ENCODE measurements around the gene MFRP.
"Not testable (repeated sequence)": the region's sequence is repeated elsewhere in the genome, so short reads cannot be mapped to it uniquely, and the experiment has no call there.

Gene MFRP

DNA sequence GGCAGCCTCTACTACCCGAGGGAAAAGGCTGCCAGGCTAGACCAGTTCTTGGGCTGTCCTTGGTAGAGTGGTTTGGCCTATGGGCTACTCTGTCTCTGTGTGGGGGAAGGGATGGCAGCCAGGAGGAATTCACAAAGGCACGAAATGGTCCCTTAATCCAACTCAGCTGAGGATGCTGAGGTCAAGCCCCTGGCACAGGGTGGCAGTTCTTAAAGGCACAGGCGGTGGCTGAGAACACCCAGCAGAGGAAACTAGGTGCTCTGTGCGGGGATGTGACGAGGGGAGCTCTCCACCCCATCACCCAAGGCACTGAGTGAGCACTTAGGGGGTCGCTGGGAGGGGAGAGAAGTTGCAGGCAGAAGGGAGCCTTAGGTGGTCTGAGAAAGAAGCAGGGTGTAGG lies at the start of gene MFRP:
TSS of gene MFRP (minus strand) at position 101 of the 400 bp plus-strand sequence. CDS start 192 bp downstream, outside the sequence.
- DNase-seq, result no peak

DNA sequence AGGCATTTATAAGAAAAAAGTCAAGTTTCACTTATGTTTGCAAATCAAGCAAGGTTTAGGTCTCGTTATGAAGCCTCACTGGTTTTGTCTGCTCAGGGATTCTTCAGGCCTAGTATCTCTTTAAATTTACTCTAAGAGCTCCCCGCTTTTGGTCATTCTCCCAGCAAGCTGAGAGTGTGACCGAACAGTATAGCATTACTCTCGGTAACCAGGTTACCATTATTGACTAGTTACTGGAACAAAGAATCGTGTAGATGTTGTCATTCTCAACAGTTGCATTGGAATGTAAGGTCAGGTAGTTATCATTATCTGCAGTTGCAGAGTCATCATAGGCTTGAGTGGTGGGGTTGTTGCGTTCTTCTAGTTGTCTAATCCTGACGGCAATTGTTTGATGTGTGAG lies 44.8 kb upstream of the MFRP start:
- no peak for DNase-seq

DNA sequence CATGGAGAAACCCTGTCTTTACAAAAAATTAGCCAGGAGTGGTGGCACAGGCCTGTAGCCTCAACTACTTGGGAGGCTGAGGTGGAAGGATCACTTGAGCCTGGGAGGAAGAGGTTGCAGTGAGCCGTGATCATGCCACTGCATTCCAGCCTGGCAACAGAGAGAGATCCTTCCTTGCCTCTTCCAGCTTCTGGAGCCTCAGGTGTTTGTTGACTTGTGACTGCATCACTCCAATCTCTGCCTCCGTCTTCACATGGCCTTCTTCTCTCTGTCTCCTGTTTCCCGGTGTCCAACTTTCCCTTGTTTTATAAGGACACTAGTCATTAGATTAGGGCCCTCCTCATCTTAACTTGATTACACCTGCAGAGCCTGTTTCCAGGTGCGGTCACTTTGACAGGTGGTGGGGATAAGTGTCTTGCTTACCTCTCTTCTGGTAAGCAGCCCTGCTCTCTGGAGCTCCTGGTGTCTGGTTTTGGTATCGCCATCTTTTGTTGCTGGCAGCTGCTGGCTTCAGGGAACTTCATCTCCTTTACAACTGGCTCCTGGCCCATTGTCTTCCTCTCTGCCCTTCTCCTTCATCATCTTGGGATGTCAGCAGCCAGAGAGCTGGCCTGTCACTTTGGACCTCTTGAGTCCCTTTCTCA lies 43.2 kb upstream of the MFRP start:
- DNase-seq, result no peak

DNA sequence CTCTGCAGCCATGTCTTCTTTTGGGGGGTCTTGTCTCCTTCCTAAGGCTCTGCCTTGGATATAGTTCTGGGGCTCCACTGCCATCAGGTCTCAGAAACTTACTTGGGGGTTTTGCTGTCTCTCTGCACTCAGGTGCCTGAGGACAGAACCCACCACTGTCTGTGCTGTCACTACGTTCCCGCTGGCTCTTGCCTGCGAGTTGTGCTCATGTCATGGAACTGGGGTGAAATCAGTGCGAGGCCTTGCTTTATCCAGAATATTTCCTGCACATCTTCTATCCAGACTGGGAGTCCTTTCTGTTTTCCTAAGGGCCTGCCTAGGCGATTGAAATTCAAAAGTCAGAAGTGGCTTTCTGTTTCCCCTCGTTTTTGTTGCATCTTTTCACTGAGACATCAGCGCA lies 41.6 kb upstream of the MFRP start:
- DNase-seq, result no peak

DNA sequence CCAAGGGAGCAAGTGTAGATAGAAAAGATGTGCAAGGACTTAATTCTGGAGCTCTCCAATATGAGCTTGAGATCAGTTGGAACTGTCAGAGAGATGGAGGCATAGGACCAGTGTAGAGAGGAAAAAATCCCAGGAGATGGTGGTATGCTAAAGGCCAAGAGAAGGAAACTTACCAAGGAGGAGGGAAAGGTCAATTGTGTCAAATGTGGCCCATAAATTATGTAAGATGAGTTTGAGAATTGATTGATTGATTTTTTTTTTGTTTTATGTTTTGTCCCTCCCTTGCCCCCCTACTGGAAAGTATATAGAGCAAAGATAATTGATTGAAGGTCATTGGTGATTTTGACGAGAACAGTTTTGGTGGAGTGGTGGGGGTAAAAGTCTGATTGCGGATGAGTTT lies 37.8 kb upstream of the MFRP start:
- DNase-seq, result no peak

DNA sequence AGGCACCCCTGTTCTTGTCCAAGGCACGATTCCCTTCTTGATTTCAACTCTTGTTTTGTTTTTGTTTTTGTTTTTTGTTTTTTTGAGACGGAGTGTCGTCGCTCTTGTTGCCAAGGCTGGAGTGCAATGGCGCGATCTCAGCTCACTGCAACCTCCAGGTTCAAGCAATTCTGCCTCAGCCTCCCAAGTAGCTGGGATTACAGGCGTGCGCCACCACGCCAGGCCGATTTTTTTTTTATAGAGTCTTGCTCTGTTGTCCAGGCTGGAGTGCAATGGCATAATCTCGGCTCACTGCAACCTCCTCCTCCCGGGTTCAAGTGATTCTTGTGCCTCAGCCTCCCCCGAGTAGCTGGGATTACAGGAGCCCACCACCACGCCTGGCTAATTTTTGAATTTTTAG lies 36.0 kb upstream of the MFRP start:
- DNase-seq, result not testable (repeated sequence)

DNA sequence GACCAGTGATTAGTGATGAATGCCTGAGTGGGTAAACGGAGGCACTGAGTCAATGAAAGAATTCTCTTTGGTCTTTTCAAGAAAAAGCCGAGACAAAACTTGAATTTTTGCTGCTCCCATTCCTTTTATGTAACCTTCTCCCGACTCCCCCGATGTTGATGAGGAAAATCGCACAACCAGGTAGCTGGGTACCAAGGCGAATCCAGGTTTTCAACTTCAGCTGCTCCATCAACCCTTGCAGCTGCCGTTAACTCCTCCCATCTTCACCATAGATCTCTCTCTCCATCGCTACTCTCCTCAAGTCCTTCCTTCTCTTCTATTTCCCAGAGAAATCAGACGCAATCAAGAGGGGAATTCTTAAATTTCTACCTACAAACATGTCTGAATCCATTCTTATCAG lies 35.6 kb upstream of the MFRP start:
- no peak for DNase-seq

DNA sequence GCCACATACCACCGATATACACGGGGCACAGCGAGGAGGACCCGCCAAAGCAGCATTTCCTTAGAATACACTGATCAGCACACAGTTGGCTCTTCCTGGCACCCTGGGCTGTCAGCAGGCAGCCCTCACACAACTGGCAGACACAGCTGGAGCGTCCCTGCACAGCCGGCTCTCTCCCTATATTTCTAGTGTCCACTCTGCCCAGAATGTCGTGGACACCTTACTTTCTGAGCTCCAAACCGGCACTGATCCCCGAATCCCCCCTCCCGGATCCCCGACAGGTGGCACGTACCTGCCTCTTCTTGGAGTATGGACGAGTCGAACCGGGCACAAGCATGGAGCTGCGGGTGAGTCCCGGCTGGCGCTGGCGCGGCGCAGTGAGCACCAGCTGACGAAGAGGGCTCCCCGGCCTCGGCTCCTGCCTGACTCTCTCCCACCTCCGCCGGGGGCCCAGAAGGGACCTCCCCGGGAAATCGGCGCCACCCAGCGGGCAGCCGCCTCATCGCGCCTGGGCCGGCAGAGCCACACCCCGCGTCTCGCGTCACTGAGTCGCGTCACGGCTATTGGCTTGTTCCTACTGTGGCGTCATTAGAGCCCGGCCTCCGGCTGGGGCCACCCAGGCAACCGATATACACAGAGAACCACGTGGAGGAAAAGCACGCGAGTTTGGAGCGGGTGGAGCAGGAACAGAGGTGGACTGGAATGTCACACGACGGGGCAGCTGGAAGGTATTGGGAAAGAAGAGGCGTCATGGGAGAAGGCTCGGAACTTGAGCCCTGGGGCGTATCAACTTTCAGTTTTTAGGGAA lies 34.9 kb upstream of the MFRP start, which contains the start of gene USP2:
TSS of gene USP2 (minus strand) at position 510 of the 808 bp plus-strand sequence. CDS start 8,210 bp downstream, outside the sequence.
- peak; percentile 93 for DNase-seq

DNA sequence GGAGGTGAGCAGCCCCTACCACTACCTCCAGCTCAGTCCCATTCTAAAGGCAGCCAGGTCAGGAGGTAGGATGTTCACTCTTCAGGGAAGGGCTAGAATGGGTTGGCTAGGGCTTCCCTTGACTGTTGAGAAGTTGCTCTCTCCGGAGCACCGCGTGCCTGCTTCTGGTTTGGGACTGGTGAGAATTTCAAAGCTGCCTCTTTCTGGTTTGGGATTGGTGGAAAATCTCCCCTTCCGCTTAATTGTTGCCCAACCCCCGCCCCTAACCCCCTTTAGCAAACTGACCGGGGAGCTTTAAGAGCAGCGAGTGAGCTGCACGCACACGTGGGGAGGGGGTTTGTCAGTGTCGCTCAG lies 34.3 kb upstream of the MFRP start:
- no peak for DNase-seq

DNA sequence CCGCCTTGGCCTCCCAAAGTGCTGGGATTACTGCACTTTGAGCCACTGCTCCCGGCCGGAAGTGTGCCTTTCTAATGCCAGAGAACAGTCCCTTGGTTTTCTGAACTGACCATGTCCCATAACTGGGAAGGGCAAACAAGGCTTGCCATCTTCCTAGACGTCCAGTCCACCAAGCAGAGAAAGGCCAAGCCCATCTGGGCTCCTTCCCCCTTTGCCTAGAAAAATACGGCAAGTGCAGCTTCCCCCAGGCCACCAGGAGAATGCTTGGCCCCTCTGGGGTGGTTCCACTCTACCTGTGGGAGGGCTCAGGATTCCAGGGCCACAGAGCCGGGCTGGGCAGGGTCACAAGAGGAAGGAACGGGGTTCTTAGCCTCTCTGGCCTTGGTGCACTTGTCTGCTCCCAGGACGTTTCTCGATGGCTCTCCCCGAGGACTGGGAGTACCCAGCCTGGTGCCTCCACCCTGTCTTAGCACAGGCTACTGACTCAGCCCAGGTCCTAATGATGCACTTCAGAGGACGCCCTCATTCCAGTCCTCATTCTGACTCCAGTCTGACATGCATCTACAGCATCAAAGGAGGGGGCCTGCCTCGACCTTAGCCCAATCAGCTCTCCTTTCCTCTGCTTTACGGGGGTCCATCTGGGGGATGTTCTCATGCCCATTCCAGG lies 33.8 kb upstream of the MFRP start:
- DNase-seq, result no peak

DNA sequence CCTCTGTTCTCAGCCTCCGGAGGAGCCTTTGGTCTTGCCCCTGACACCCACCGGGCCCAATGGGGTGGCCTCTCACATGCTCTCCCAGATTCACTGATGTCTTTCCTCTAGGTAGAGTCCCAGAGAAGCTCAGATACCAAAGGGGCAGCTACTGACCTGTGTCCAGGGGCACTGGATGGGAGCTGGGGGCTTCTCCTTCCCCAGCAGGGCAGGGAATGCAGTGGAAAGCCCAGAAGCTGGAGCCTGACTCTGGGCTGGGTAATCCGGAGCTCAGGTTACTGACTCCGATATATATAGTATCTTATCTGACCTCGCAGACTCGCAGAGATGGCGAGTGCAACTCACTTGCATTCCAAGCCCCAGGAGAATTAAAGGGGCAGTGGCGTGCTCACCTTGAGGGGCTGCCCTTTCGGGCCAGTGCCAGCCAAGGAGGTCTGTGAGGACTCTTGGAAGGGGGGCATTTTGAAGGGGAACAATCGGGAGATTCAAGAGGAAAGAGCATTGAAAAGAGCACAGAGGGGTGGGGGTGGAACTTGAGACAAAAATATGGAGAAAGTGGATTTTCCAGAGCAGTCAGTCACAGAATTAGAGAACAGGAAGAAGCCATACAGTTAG lies 32.5 kb upstream of the MFRP start:
- no peak for DNase-seq

DNA sequence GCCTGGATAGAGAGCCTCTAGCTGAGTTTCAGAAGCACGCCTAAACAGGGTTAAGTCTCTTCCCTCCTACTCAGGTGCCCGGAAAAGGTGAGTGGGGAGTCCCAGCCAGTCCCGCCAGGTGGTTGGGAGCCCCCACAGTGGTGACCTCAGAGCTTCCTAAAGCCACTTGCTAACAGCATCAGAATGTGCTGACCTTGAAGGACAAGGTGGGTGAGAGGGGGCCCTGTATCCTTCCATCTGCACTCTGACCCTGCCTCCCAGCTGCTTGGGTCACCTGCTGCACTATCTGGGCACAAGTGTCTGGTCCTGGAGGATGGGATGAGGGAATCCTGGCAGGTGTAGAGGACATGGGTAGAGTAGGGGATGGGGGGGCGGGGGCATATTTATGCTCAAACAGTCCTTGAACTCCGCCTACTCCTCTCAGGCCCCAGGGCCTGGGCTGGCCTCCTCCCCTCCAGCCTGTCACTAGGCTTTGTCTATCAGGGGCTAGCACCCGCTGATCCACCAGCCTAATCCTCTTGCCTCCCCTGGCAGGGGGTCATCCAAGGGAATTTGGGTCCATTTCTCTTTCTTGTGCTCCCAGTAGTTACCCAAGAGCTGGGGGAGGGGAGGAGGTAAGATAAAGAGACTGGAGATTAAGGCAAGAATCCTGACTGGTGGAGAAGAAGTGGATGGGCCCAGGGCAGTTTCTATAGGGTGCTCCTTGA lies 31.6 kb upstream of the MFRP start:
- DNase-seq, result no peak

DNA sequence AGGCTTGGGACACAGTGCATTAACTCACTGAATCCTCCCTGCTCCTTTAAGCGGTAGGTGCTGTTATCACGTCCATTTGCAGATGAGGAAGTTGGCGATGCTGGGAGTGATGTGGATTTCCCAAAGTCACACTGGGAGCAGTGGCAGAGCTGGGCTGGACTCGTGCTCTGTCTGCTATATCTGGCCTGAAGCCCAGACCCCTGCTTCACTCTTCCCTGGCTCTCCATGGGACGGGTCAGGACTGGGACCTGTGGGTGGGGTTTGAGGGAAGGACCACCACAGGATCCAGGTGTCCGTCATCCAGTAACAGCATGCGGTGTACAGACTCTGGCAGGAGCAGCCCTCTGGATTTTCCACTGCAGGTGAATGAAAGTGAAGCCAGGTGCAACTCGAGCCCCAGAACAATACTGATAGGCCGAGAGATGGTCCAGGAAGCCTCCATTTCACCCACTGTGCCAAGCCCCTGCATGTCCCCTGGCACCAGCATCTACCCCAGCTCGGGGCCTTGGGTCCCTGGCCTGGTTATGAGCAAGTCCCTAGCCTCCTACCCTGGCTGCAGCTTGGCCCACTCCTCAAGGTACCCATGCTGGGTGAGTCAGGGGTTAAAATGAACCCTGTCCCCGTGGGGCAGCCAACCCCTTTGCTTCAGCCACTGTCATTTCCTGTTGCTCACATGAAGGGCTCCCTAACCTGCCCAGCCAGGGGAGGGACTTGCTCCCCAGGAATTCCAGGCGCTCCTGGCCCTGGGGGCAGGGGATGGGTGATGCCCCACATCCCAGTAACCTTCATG lies 30.8 kb upstream of the MFRP start:
- no peak for DNase-seq

DNA sequence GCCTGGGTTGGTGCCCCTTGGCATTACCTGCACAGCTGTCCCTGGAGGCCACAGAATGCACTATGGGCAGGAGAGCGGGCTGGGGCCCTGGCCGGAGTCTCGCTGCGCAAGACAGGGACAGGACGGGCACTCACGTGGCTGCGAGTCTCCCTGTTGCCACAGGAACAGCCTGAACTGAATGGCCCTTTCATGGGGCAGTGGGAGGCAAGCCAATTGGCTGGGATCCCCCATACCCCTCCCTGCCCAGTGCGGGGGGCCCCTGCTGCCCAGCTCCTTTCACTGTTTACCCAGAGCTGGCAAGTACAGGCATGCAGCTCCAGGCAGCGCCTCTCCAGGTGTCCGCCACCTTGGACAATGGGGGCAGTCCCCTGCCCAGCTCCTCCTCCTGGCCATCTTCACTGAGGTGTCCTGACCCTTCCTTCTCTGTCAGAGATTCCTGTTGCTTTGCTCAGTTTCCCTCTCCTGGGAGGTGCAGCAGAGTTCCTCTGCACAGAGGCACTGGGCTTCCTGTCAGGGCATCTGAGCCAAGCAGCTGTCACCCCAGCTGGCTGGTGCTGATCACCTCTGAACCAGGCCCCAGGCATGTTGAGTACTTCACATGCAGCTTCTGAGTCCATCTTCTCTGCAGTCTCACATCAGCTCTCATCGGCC lies 29.8 kb upstream of the MFRP start:
- DNase-seq, result no peak

DNA sequence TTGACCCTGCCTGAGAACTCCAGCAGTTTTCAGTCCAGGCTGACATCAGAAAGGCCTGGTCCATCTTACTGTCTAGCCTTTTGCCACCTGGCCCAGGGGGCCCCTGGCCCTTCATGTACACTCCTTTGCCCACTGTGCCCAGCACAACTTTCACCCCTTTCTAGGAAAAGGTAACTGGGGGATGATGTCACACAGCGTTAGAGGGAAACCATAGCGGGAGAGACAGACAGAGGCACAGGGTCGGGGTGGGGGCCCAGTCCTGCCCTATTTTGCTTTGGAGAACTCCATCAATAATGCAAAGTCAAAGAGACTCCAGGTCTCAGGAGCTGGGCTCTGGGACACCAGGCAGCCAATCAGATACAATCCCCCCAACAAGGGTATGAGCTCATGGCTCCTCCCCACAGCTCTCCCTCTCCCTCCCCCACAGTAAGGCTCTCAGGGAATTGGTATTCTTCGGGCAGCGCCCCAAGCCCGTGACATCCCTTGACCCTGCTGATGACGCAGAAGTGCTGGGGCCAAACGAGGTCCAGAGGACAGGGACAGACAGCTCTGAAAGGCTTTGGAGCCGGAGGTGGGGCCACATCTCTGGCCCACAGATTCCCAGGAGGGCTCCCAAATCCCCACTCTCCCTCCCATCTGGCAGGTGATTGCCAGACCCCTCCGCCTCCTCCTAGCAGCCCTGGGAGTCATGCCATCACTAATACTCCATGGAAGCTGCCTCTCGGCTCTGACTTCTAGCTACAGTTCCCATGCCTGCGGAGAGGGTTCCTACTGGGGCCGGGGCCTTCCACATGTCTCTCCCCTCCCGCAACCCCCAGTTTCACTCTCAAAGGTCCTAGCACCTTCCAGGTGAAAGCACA lies 29.1 kb upstream of the MFRP start:
- DNase-seq, result no peak

DNA sequence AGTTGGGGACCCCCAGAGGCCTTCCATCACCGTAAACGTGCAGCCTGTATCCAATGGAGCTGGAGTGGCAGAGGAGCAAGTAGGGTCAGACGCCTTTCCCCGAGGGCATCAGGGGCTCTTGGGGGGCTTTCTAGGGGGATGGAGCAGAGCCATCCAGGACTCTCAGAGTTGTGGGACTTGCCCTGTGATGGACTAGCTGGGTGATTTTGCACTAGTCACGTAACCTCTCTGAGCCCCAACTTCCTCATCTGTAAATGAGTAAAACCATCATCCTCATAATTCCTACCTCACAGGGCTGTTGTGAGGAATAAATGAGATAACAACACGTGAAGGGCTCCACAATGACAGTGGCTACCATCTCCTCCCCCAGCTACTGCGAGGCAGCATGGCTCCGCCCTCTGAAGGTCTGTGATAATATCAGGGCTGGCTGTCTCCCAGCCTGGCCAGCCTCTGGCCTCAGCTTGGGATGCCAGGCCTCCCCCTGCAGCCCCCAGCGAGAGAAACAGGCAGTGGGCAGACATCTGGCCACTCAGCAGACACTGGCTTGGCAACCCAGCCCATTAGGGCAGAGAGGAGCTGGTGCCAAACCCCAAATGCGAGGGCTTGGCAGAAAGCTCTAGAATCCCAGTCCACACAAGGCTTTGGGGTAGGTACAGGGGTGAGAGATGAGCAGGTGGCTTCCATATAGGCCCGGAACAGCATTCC lies 28.3 kb upstream of the MFRP start:
- DNase-seq, result no peak

DNA sequence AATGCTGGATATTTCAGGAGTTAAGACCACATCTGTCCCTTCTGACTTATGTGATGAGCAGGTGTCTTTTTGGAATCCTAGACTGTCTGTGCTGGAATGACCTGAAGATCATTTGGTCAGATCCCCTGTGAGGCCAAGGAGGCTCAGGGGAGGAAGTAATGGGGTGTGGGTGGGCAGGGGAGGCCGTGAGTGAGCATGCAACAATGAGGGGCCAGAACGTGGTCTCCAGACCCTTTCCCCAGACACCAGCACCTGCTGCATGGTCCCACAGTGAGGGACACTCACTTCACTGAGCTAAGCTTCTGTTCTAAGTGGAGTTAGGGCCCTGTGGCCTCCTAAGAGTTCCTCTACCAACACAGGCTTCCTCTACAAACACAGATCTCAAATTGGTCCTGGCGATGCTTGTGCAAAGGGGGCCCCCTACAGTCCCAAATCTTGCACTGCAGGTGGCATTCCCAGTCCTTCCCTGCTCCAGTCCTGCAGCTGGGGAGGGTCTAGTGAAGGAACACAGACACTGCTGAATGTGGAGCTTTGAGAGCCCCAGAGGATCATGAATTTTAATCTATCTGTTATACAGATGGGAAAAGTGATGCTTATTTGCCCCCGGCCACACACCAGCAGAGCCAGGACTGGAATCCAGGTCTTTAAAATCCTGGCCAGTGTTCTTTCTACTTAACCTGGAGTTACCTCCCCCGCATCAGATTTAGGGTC lies 27.6 kb upstream of the MFRP start:
- DNase-seq, result peak; percentile 40

DNA sequence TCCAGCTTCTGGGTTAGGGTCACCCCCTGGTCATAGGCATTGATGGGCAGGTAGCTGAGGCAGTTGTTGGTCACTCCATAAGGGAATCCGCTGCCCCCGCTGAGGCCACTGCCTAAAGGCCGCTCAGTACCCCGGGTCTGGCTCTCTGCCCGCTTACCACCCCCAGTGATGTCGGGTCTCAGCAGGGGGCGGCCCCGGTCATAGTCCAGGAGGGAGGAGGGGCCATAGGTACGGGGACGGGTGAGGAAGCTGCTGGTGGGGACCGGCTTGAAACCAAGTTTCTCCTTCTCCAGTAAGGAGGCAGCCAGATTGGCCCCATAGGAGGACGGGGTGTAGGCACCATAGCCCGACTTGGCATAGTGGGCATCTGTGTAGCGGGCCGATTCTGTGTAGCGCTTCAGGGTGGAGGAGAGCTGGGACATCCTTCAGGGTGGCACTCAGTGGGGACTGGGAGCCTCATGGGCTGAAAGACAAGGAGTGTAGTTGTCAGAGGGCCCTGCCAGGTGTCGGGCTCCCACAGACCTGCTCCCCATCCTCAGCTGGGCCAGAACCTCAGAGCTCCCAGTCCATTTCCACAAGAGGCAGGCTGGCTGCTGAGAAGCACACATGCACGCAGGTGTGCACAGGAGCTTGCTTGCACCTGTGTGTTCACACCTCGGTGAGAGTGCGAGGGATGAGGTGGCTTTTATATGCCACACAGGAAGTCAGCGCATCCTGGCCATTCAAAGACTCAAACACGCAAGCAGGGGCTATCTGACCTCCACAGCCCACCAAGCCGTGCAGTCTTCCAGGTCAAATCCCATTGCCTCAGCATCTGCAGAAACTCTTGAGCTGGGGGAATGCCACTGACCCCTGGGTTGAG lies 26.8 kb upstream of the MFRP start:
- no peak for DNase-seq
